ENCODE measurements around the gene FGF1.

Gene FGF1

GRCh38 chr5:142640316-142641005 is 45.4 kb downstream of the FGF1 start:
- DNase-seq = no peak

GRCh38 chr5:142639455-142639854 is 46.4 kb downstream of the FGF1 start:
- DNase-seq = no peak

DNA sequence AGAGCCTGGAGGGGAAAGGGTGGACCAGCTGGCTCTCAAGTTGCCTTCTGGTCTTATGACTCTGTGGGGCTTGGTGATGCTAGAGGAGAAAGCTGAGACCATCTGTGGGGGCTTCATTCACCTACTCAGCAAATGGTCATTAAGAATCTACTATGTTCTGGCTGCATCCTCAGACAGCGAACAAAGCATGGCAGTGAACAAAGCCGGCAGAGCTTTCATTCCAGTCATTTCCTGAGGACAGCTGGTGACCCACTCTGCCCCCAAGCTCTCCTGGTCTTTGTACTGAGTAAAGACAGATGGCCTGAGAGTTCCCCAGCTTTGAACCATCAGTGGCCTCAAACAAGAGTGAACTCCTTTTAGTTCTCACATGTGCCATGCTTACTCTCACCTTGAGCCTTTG is 48.0 kb downstream of the FGF1 start:
- peak; percentile 37 to 41 for DNase-seq

DNA sequence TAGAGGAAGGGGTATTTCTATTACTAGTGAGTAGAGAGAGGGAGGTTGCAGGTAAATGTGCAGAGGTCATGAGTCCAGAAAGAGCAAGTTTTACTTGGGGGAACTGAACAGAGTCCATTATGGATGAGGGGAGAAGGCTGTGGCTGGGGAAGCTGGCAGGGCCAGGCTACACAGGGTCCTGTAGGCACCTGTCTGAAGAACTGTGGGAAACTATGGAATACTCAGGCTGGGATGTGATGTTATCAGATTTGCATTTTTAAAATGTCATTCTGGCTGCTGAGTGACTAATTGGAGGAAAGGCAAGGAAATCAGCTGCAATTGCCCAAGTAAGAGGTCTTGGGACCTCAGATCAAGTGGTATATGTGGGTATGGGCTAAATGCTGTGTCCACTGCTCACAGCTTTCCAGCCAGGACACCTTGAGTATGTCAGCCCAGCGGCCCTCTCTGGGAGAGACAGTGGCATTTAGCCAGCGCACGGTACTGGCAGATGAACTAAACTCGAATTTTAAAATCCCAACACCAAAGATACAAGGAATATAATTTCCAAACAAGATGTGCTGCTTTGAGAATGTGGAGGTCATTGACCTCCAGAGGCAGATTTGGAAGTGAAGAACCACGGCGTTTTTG is 49.1 kb downstream of the FGF1 start:
- DNase-seq = no peak

DNA sequence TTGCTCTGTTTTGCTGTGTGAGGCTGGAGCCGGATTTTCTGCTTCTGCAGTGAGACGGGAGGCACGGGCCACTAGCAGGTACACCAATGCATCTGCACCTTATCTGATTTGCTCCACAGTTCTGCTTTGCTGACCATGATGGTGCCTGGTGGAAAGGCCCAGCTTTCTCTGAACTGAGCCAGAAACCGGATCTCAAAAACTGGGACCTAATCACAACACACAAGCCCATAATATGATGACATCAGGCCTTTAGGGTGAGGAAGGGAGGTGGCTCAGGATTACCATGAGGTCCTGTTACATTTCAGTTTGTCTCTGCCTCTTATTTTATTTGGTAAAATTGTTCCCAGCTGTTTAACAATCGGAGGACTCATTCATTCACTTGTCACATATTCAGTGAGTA is 49.8 kb downstream of the FGF1 start:
- no peak for DNase-seq

- DNase-seq = no peak
Measured at GRCh38 chr5:142634216-142635011, 51.5 kb downstream of the FGF1 start.

DNA sequence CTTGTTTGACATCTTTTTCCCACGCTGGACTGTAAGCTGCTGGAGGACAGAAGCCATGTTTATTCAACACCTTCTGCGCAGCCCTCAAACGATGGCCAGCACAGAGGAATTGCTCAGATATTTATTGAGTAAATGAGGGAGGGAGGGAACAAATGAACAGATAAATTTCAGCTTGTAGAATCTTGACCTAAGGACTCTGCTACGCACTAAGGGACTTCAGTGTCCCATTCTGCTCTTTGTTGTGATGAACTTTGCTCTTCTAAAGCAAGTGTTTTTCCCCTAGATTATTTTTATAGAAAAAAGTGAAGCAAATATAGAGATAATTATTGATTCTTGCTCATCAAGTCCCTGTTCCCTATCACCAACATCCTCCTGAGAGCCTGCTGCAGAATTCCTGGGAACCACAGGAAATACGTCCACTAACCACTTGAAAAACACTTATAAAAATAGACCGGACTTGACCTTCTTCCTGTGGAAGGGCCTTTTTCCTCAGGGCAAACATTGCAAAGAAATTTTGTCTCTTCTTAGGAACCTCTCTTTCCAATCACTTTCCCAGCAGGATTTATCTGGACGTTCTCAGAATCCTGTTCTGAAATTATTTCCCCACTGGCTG is 54.9 kb downstream of the FGF1 start:
- no peak for DNase-seq

DNA sequence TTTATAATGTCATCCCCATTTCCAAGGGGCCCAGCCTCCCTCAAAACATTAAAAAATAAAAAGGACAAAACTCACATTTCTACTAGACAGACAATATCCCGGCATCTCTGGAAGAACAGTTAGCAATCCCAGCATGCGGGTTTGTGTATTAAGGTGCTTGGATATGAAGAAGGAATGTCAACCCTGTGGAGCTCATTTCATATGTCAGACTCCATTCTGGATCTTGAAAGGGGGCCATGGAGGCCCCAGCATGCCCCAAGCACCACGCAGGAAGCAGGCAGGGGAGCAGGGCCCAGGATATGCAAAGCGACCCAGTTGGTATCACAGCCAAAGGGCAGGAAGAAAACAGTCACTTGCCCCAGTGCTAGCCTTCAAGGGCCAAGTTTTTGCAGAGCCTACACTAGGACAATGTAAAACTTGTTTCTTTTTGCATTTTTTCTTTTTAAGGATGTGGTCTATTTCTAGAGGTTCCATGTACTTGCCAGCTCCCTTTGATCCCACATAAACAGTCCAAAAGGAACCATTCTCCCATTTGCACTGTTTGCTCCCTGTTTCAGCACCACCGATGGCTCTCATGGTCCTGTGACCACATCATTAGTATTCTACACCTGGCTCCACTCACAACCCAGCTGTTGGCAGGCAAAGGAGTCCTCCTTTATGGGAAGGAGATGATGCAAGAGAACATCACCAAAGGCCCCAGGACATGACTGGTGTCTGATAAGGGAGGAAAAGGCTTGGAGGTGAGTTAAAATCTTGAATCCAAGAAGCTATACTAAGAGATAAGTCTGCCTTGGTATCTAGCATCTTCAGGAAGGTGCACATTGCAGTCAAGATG is 58.3 kb downstream of the FGF1 start:
- DNase-seq = peak; percentile 13 to 20

GRCh38 chr5:142626786-142627185 is 59.1 kb downstream of the FGF1 start:
- no peak for DNase-seq

- no peak for DNase-seq
Measured at GRCh38 chr5:142626099-142626498, 59.8 kb downstream of the FGF1 start.

- no peak for DNase-seq
Measured at GRCh38 chr5:142621227-142621626, 64.7 kb downstream of the FGF1 start.

GRCh38 chr5:142619815-142620214 is 66.1 kb downstream of the FGF1 start:
- DNase-seq = no peak

- DNase-seq = no peak
Measured at GRCh38 chr5:142618130-142618523, 67.8 kb downstream of the FGF1 start.

- DNase-seq = no peak
Measured at GRCh38 chr5:142617416-142618129, 68.3 kb downstream of the FGF1 start.

- no peak for DNase-seq
Measured at GRCh38 chr5:142615948-142616347, 69.9 kb downstream of the FGF1 start.

DNA sequence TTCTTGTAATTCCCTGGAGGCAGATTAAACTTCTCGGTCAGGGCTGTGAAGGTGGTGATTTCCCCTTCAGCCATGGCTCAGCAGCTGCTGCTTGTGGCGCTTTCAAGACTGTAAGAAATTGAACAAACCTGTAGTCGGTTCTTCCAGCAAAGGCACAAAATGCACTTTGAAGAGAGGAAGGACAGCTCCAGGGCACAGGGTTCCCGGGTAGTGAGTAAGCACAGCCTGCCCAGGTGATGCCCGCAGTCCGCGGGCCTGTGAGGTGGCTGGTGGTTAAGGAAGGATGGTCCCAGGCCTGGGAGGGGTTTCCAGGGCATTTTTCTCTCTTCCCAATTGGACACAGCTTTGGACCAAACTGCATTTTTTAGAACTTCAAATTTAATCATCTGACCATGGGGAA is 71.8 kb downstream of the FGF1 start:
- DNase-seq = no peak

GRCh38 chr5:142613271-142613671 is 72.6 kb downstream of the FGF1 start:
- DNase-seq = no peak

GRCh38 chr5:142612494-142613270 is 73.2 kb downstream of the FGF1 start:
- no peak for DNase-seq

GRCh38 chr5:142611154-142611553 is 74.7 kb downstream of the FGF1 start:
- peak; percentile 59 to 74 for DNase-seq

GRCh38 chr5:142610176-142611001 is 75.5 kb downstream of the FGF1 start:
- no peak for DNase-seq

Measured in SHP77 (cell line).